ENCODE measurements around the gene SRGAP1.

Gene SRGAP1

GRCh38 chr12:63982604-63983295 is 138.2 kb downstream of the SRGAP1 start:
- Mint-ChIP-seq H3K4me3 (no peak overlapping the region), H3K9me3 (no peaks in the 10 kb centered on the region), H3K4me1 (no peaks in the 10 kb centered on the region), H3K27me3 (no peaks in the 10 kb centered on the region), H3K36me3 (ENCODE audit: low read depth) (no peaks in the 10 kb centered on the region), H3K27ac (no peak overlapping the region)
- DNase-seq (no peak), ATAC-seq (no peak)

GRCh38 chr12:63985456-63985855 is 141.0 kb downstream of the SRGAP1 start:
- Mint-ChIP-seq H3K4me1 (no peaks in the 10 kb centered on the region), H3K36me3 (ENCODE audit: low read depth) (no peaks in the 10 kb centered on the region), H3K27me3 (no peaks in the 10 kb centered on the region), H3K4me3 (no peak overlapping the region), H3K27ac (no peak overlapping the region), H3K9me3 (no peaks in the 10 kb centered on the region)
- no peak for DNase-seq
- no peak for ATAC-seq

- no peaks in the 10 kb centered on the region for H3K4me1 Mint-ChIP-seq
- H3K4me3 Mint-ChIP-seq, result no peak overlapping the region
- H3K27ac Mint-ChIP-seq, result no peak overlapping the region
- ATAC-seq (no peak), DNase-seq (no peak)
- H3K9me3 Mint-ChIP-seq, result no peaks in the 10 kb centered on the region
- no peaks in the 10 kb centered on the region for H3K27me3 Mint-ChIP-seq
- no peaks in the 10 kb centered on the region for H3K36me3 Mint-ChIP-seq (ENCODE audit: low read depth)
These were observed 141.4 kb downstream of the SRGAP1 start for GRCh38 chr12:63985945-63986344.

GRCh38 chr12:63989301-63989845 is 144.9 kb downstream of the SRGAP1 start:
- no peak for ATAC-seq
- Mint-ChIP-seq H3K27ac (no peak overlapping the region), H3K27me3 (no peaks in the 10 kb centered on the region), H3K9me3 (no peaks in the 10 kb centered on the region), H3K4me1 (no peaks in the 10 kb centered on the region), H3K4me3 (no peak overlapping the region), H3K36me3 (ENCODE audit: low read depth) (no peaks in the 10 kb centered on the region)
- no peak for DNase-seq

GRCh38 chr12:63990828-63991547 is 146.5 kb downstream of the SRGAP1 start:
- Mint-ChIP-seq H3K4me3 (no peak overlapping the region), H3K27me3 (no peaks in the 10 kb centered on the region), H3K9me3 (no peaks in the 10 kb centered on the region), H3K36me3 (ENCODE audit: low read depth) (no peaks in the 10 kb centered on the region), H3K27ac (no peak overlapping the region), H3K4me1 (no peaks in the 10 kb centered on the region)
- ATAC-seq (no peak), DNase-seq (no peak)

GRCh38 chr12:63994704-63995103 is 150.2 kb downstream of the SRGAP1 start:
- no peak for DNase-seq
- Mint-ChIP-seq H3K4me1 (no peaks in the 10 kb centered on the region), H3K4me3 (no peak overlapping the region), H3K36me3 (ENCODE audit: low read depth) (no peaks in the 10 kb centered on the region), H3K27ac (no peak overlapping the region), H3K27me3 (no peaks in the 10 kb centered on the region), H3K9me3 (no peaks in the 10 kb centered on the region)
- ATAC-seq, result no peak

GRCh38 chr12:63995512-63995911 is 151.0 kb downstream of the SRGAP1 start:
- H3K27me3 Mint-ChIP-seq, result no peaks in the 10 kb centered on the region
- H3K4me3 Mint-ChIP-seq, result no peak overlapping the region
- DNase-seq (no peak), ATAC-seq (no peak)
- no peak overlapping the region for H3K27ac Mint-ChIP-seq
- H3K9me3 Mint-ChIP-seq, result no peaks in the 10 kb centered on the region
- no peaks in the 10 kb centered on the region for H3K4me1 Mint-ChIP-seq
- no peaks in the 10 kb centered on the region for H3K36me3 Mint-ChIP-seq (ENCODE audit: low read depth)

- no peaks in the 10 kb centered on the region for H3K27me3 Mint-ChIP-seq
- DNase-seq (no peak), ATAC-seq (no peak)
- H3K4me1 Mint-ChIP-seq, result no peaks in the 10 kb centered on the region
- no peaks in the 10 kb centered on the region for H3K36me3 Mint-ChIP-seq (ENCODE audit: low read depth)
- no peak overlapping the region for H3K27ac Mint-ChIP-seq
- H3K9me3 Mint-ChIP-seq, result no peaks in the 10 kb centered on the region
- H3K4me3 Mint-ChIP-seq, result no peak overlapping the region
These were observed 152.1 kb downstream of the SRGAP1 start for GRCh38 chr12:63996556-63996955.

GRCh38 chr12:63997198-63997597 is 152.7 kb downstream of the SRGAP1 start:
- Mint-ChIP-seq H3K9me3 (no peaks in the 10 kb centered on the region), H3K36me3 (ENCODE audit: low read depth) (no peaks in the 10 kb centered on the region), H3K4me1 (no peaks in the 10 kb centered on the region), H3K27ac (no peak overlapping the region), H3K27me3 (peaks cover 1% of the 10 kb centered on the region), H3K4me3 (no peak overlapping the region)
- no peak for ATAC-seq
- DNase-seq, result no peak

- Mint-ChIP-seq H3K4me3 (no peak overlapping the region), H3K36me3 (ENCODE audit: low read depth) (no peaks in the 10 kb centered on the region), H3K27ac (no peak overlapping the region), H3K9me3 (no peaks in the 10 kb centered on the region), H3K27me3 (peaks cover 2% of the 10 kb centered on the region), H3K4me1 (no peaks in the 10 kb centered on the region)
- ATAC-seq (no peak), DNase-seq (no peak)
These were observed 154.1 kb downstream of the SRGAP1 start for GRCh38 chr12:63998584-63998983.

GRCh38 chr12:63999853-64000252 is 155.4 kb downstream of the SRGAP1 start:
- no peaks in the 10 kb centered on the region for H3K9me3 Mint-ChIP-seq

GRCh38 chr12:64001439-64001838 is 156.9 kb downstream of the SRGAP1 start:
- DNase-seq, result no peak
- no peaks in the 10 kb centered on the region for H3K36me3 Mint-ChIP-seq (ENCODE audit: low read depth)
- H3K27ac Mint-ChIP-seq, result no peak overlapping the region
- no peak for ATAC-seq
- no peak overlapping the region for H3K4me3 Mint-ChIP-seq
- H3K4me1 Mint-ChIP-seq, result no peaks in the 10 kb centered on the region
- no peaks in the 10 kb centered on the region for H3K9me3 Mint-ChIP-seq
- peaks cover 2% of the 10 kb centered on the region for H3K27me3 Mint-ChIP-seq

More at GRCh38 chr12:63999853-64000252, 155.4 kb downstream of the SRGAP1 start:
- Mint-ChIP-seq H3K4me1 (no peaks in the 10 kb centered on the region), H3K27ac (no peak overlapping the region), H3K36me3 (ENCODE audit: low read depth) (no peaks in the 10 kb centered on the region), H3K27me3 (peaks cover 2% of the 10 kb centered on the region), H3K4me3 (no peak overlapping the region)
- no peak for DNase-seq
- ATAC-seq, result no peak

GRCh38 chr12:64004641-64005040 is 160.1 kb downstream of the SRGAP1 start:
- H3K27ac Mint-ChIP-seq, result no peak overlapping the region
- peaks cover 2% of the 10 kb centered on the region for H3K27me3 Mint-ChIP-seq
- DNase-seq (no peak), ATAC-seq (no peak)
- H3K4me3 Mint-ChIP-seq, result no peak overlapping the region
- H3K36me3 Mint-ChIP-seq (ENCODE audit: low read depth), result no peaks in the 10 kb centered on the region
- H3K9me3 Mint-ChIP-seq, result no peaks in the 10 kb centered on the region
- no peaks in the 10 kb centered on the region for H3K4me1 Mint-ChIP-seq

- no peaks in the 10 kb centered on the region for H3K9me3 Mint-ChIP-seq
- H3K27me3 Mint-ChIP-seq, result peaks cover 2% of the 10 kb centered on the region
- no peaks in the 10 kb centered on the region for H3K4me1 Mint-ChIP-seq
- H3K36me3 Mint-ChIP-seq (ENCODE audit: low read depth), result no peaks in the 10 kb centered on the region
- H3K27ac Mint-ChIP-seq, result no peak overlapping the region
- H3K4me3 Mint-ChIP-seq, result no peak overlapping the region
- no peak for ATAC-seq
- no peak for DNase-seq
These were observed 161.8 kb downstream of the SRGAP1 start for GRCh38 chr12:64006211-64006825.

- no peak overlapping the region for H3K27ac Mint-ChIP-seq
- DNase-seq, result no peak
- H3K4me1 Mint-ChIP-seq, result no peaks in the 10 kb centered on the region
- H3K27me3 Mint-ChIP-seq, result no peaks in the 10 kb centered on the region
- H3K4me3 Mint-ChIP-seq, result no peak overlapping the region
- no peaks in the 10 kb centered on the region for H3K9me3 Mint-ChIP-seq
- ATAC-seq, result no peak
- no peaks in the 10 kb centered on the region for H3K36me3 Mint-ChIP-seq (ENCODE audit: low read depth)
These were observed 163.4 kb downstream of the SRGAP1 start for GRCh38 chr12:64007853-64008252.

Data from activated naive CD8-positive, alpha-beta T cell treated with anti-CD3 and anti-CD28 coated beads, Interleukin-2, amount 50 U/mL, for 24 hours (primary cell).